Measurements from ENCODE around the gene PIPOX. TPM values are rescaled to one million over a fixed set of nuclear protein-coding genes. Genes with fewer than 3 reads are reported as not detected.
"Not testable (repeated sequence)": the region's sequence is repeated elsewhere in the genome, so short reads cannot be mapped to it uniquely, and the experiment has no call there.

PIPOX gene
- total RNA-seq, 1 donor from 2014 or later = 1.3 TPM

- no peak for TF ChIP-seq CTCF (IDR thresholded peaks at IDR 0.05)
- Histone ChIP-seq H3K36me3 (peaks cover 95% of the 10 kb centered on the region), H3K4me1 (no peaks in the 10 kb centered on the region), H3K9me3 (no peaks in the 10 kb centered on the region), H3K27ac (no peak overlapping the region), H3K4me3 (no peak overlapping the region), H3K27me3 (ENCODE audit: low read depth) (no peaks in the 10 kb centered on the region)
- DNase-seq (no peak), ATAC-seq (no peak)
- intact Hi-C loops (cut with DNase I) = no loop called here
These were observed 43.8 kb downstream of the PIPOX start for GRCh38 chr17:29086628-29087332.

- peaks cover 98% of the 10 kb centered on the region for H3K36me3 ChIP-seq
- ATAC-seq; DNase-seq; H3K9me3 ChIP-seq; intact Hi-C loops (cut with DNase I); H3K4me3 ChIP-seq; H3K27ac ChIP-seq; H3K27me3 ChIP-seq (ENCODE audit: low read depth); H3K4me1 ChIP-seq: not testable (repeated sequence)
These were observed 45.8 kb downstream of the PIPOX start for GRCh38 chr17:29088782-29089181.

- no peak overlapping the region for H3K4me3 ChIP-seq
- no peaks in the 10 kb centered on the region for H3K27me3 ChIP-seq (ENCODE audit: low read depth)
- intact Hi-C loops (cut with DNase I) = no loop called here
- no peaks in the 10 kb centered on the region for H3K9me3 ChIP-seq
- H3K4me1 ChIP-seq = no peaks in the 10 kb centered on the region
- H3K27ac ChIP-seq = no peak overlapping the region
- H3K36me3 ChIP-seq = peaks cover 98% of the 10 kb centered on the region
- TF ChIP-seq CTCF (IDR thresholded peaks at IDR 0.05) = no peak
- ATAC-seq (no peak), DNase-seq (no peak)
These were observed 46.7 kb downstream of the PIPOX start for GRCh38 chr17:29089601-29090044.

GRCh38 chr17:29090108-29090507 is 47.2 kb downstream of the PIPOX start:
- no peaks in the 10 kb centered on the region for H3K9me3 ChIP-seq
- H3K4me1 ChIP-seq = no peaks in the 10 kb centered on the region
- ATAC-seq (no peak), DNase-seq (no peak)
- H3K4me3 ChIP-seq = no peak overlapping the region
- H3K27ac ChIP-seq = no peak overlapping the region
- intact Hi-C loops (cut with DNase I) = no loop called here
- TF ChIP-seq CTCF (IDR thresholded peaks at IDR 0.05) = no peak
- H3K36me3 ChIP-seq = peaks cover 98% of the 10 kb centered on the region
- no peaks in the 10 kb centered on the region for H3K27me3 ChIP-seq (ENCODE audit: low read depth)

GRCh38 chr17:29090750-29091605 is 48.0 kb downstream of the PIPOX start:
- DNase-seq = no peak
- peaks cover 98% of the 10 kb centered on the region for H3K36me3 ChIP-seq
- no peak overlapping the region for H3K4me3 ChIP-seq
- no peaks in the 10 kb centered on the region for H3K9me3 ChIP-seq
- ATAC-seq = no peak
- H3K27ac ChIP-seq = no peak overlapping the region
- no peak for TF ChIP-seq CTCF (IDR thresholded peaks at IDR 0.05)
- H3K27me3 ChIP-seq (ENCODE audit: low read depth) = no peaks in the 10 kb centered on the region
- intact Hi-C loops (cut with DNase I) = no loop called here
- H3K4me1 ChIP-seq = no peaks in the 10 kb centered on the region

Measured in lower lobe of right lung (tissue), 2 donors.